Activated T-helper 1 cell treated with Interleukin-2 at 50 U/mL for 16 hours (primary cell): ENCODE data around the gene EHBP1.

Experiments used
- DNase-seq: peaks from one replicate; pipeline ENCODE4 v3.0.0-alpha.2; 2020; ENCODE audit warnings: low read depth

Gene EHBP1

GRCh38 chr2:62964050-62964449 lies 258.5 kb downstream of the EHBP1 start:
- DNase-seq = no peak

GRCh38 chr2:62964671-62965070 lies 259.2 kb downstream of the EHBP1 start:
- DNase-seq = no peak

GRCh38 chr2:62966991-62967390 lies 261.5 kb downstream of the EHBP1 start:
- DNase-seq = no peak

- DNase-seq = no peak
Observed at GRCh38 chr2:62968168-62968567, 262.7 kb downstream of the EHBP1 start.

GRCh38 chr2:62968668-62969067 lies 263.2 kb downstream of the EHBP1 start:
- no peak for DNase-seq

- DNase-seq = no peak
Observed at GRCh38 chr2:62971936-62972335, 266.4 kb downstream of the EHBP1 start.

- DNase-seq = no peak
Observed at GRCh38 chr2:62972601-62973000, 267.1 kb downstream of the EHBP1 start.

GRCh38 chr2:62974999-62975398 lies 269.5 kb downstream of the EHBP1 start:
- no peak for DNase-seq

- DNase-seq = no peak
Observed at GRCh38 chr2:62991605-62992004, 286.1 kb downstream of the EHBP1 start.

- no peak for DNase-seq
Observed at GRCh38 chr2:62992561-62992960, 287.0 kb downstream of the EHBP1 start.

- no peak for DNase-seq
Observed at GRCh38 chr2:62994206-62994605, 288.7 kb downstream of the EHBP1 start.

GRCh38 chr2:62996534-62997186 lies 291.1 kb downstream of the EHBP1 start:
- DNase-seq = no peak

GRCh38 chr2:62998949-62999348 lies 293.4 kb downstream of the EHBP1 start:
- no peak for DNase-seq

- no peak for DNase-seq
Observed at GRCh38 chr2:62999905-63000304, 294.4 kb downstream of the EHBP1 start.

GRCh38 chr2:63000801-63001200 lies 295.3 kb downstream of the EHBP1 start:
- DNase-seq = no peak

- DNase-seq = no peak
Observed at GRCh38 chr2:63001576-63001975, 296.1 kb downstream of the EHBP1 start.

GRCh38 chr2:63003351-63003750 lies 297.8 kb downstream of the EHBP1 start:
- DNase-seq = no peak

- no peak for DNase-seq
Observed at GRCh38 chr2:63007813-63008458, 302.4 kb downstream of the EHBP1 start.

- no peak for DNase-seq
Observed at GRCh38 chr2:63008838-63009237, 303.3 kb downstream of the EHBP1 start.

- no peak for DNase-seq
Observed at GRCh38 chr2:63009490-63009889, 304.0 kb downstream of the EHBP1 start.

GRCh38 chr2:63012541-63012940 lies 307.0 kb downstream of the EHBP1 start:
- DNase-seq = no peak

GRCh38 chr2:63013438-63013837 lies 307.9 kb downstream of the EHBP1 start:
- no peak for DNase-seq

GRCh38 chr2:63015389-63015788 lies 309.9 kb downstream of the EHBP1 start:
- DNase-seq = no peak

- DNase-seq = no peak
Observed at GRCh38 chr2:63018439-63018838, 312.9 kb downstream of the EHBP1 start.
